Measurements from ENCODE around the gene HOXB8. TPM values are rescaled to one million over a fixed set of nuclear protein-coding genes. Genes with fewer than 3 reads are reported as not detected.

The HOXB8 gene
- total and polyA plus RNA-seq, 10 donors = 0.07 to 0.14 TPM; not detected in 8

GRCh38 chr17:48567646-48568354 lies 47.3 kb downstream of the HOXB8 start:
- DNase-seq = no peak
- 77 to 82% (median 80%) methylated on average over 2 of the region's 2 CpGs for WGBS, 5 donors
- TF ChIP-seq POLR2A (IDR thresholded peaks at IDR 0.05) (no peak), POLR2AphosphoS5 (IDR thresholded peaks at IDR 0.05) (no peak), CTCF (IDR thresholded peaks at IDR 0.05 in 8 of 11, conservative IDR thresholded peaks at IDR 0.05 in 3 of 11) (no peak)
- no peak overlapping the region for H3K4me3 ChIP-seq
- intact Hi-C loops (cut with DNase I; ENCODE audit: low total_unique reads) = no loop called here
- peaks cover 0 to 82% (median 18%) of the 10 kb centered on the region in 7 donors for H3K27me3 ChIP-seq (replicated peaks in 1 of 7)
- H3K9me3 ChIP-seq = no peaks in the 10 kb centered on the region
- peak overlapping the region in 6 of 8 donors; percentile 27 to 89 (median 76) for H3K27ac ChIP-seq
- peaks cover 0 to 67% (median 10%) of the 10 kb centered on the region in 6 donors for H3K4me1 ChIP-seq
- H3K36me3 ChIP-seq = no peaks in the 10 kb centered on the region

- intact Hi-C loops (cut with DNase I; ENCODE audit: low total_unique reads) = no loop called here
- DNase-seq = no peak
- TF ChIP-seq POLR2A (IDR thresholded peaks at IDR 0.05) (no peak), CTCF (IDR thresholded peaks at IDR 0.05 in 8 of 11, conservative IDR thresholded peaks at IDR 0.05 in 3 of 11) (no peak), POLR2AphosphoS5 (IDR thresholded peaks at IDR 0.05) (no peak)
- H3K27ac ChIP-seq = peak overlapping the region in 4 of 8 donors; percentile 68 to 89 (median 84)
- H3K4me1 ChIP-seq = peaks cover 0 to 64% (median 10%) of the 10 kb centered on the region in 6 donors
- no peaks in the 10 kb centered on the region for H3K9me3 ChIP-seq
- 70 to 87% (median 81%) methylated on average over 5 to 6 of the region's 6 CpGs for WGBS, 5 donors
- H3K27me3 ChIP-seq (replicated peaks in 1 of 7) = peaks cover 0 to 86% (median 18%) of the 10 kb centered on the region in 7 donors
- H3K36me3 ChIP-seq = no peaks in the 10 kb centered on the region
- H3K4me3 ChIP-seq = no peak overlapping the region
These were observed 47.9 kb downstream of the HOXB8 start for GRCh38 chr17:48567209-48567608.

GRCh38 chr17:48566717-48567116 lies 48.4 kb downstream of the HOXB8 start:
- TF ChIP-seq POLR2A (IDR thresholded peaks at IDR 0.05) (no peak), CTCF (IDR thresholded peaks at IDR 0.05 in 8 of 11, conservative IDR thresholded peaks at IDR 0.05 in 3 of 11) (no peak), POLR2AphosphoS5 (IDR thresholded peaks at IDR 0.05) (no peak)
- intact Hi-C loops (cut with DNase I; ENCODE audit: low total_unique reads) = no loop called here
- no peaks in the 10 kb centered on the region for H3K36me3 ChIP-seq
- 41 to 62% (median 48%) methylated on average over 2 of the region's 2 CpGs for WGBS, 5 donors
- no peak for DNase-seq
- H3K4me3 ChIP-seq = no peak overlapping the region
- H3K9me3 ChIP-seq = no peaks in the 10 kb centered on the region
- H3K27me3 ChIP-seq (replicated peaks in 1 of 7) = peaks cover 0 to 90% (median 18%) of the 10 kb centered on the region in 7 donors
- H3K4me1 ChIP-seq = peaks cover 0 to 64% (median 13%) of the 10 kb centered on the region in 6 donors
- H3K27ac ChIP-seq = peak overlapping the region in 4 of 8 donors; percentile 68 to 89 (median 84)

- intact Hi-C loops (cut with DNase I; ENCODE audit: low total_unique reads) = no loop called here
- DNase-seq = no peak
- Histone ChIP-seq H3K27me3 (replicated peaks in 1 of 7) (peaks cover 0 to 93% (median 18%) of the 10 kb centered on the region in 7 donors), H3K27ac (peak overlapping the region in 5 of 8 donors; percentile 68 to 89 (median 72)), H3K36me3 (no peaks in the 10 kb centered on the region), H3K9me3 (no peaks in the 10 kb centered on the region), H3K4me3 (no peak overlapping the region), H3K4me1 (peaks cover 0 to 69% (median 15%) of the 10 kb centered on the region in 6 donors)
- no peak for TF ChIP-seq POLR2AphosphoS5 (IDR thresholded peaks at IDR 0.05)
- TF ChIP-seq POLR2A (IDR thresholded peaks at IDR 0.05) = no peak
- TF ChIP-seq CTCF (IDR thresholded peaks at IDR 0.05 in 8 of 11, conservative IDR thresholded peaks at IDR 0.05 in 3 of 11) = no peak
- WGBS, 5 donors = 72 to 89% (median 76%) methylated on average over 4 of the region's 4 CpGs
These were observed 49.0 kb downstream of the HOXB8 start for GRCh38 chr17:48565925-48566710.
